Posterior vena cava (tissue), 2 donors: ENCODE results near the gene PRDM15. TPM values are rescaled to one million over a fixed set of nuclear protein-coding genes. Genes with fewer than 3 reads are reported as not detected.

Experiments used
- DNase-seq: peaks from one replicate; pipeline ENCODE4 v3.0.0-alpha.2; 2020; ENCODE audit warnings: low spot score
- intact Hi-C, 2 donors: fragments of 100-400 bp; cut with DNase I; formaldehyde crosslinking; loops; one replicate each; pipeline versions ENCODE4 v1.14.1 to v1.14.2; 2022 to 2023
- total RNA-seq, 2 donors: library from RNA; stranded (reverse); fragmentation: NEBNext Ultra II Directional; extraction: Animal tissue kit (Norgen Biotek cat#: 25700); gene quantifications; one replicate each; pipeline ENCODE4 v1.2.1, GENCODE V29; 2021
- donor health status: DM: yes; HTN: yes; CAD: no.
- donor health status: DM: yes; HTN: yes; CAD: no.

The PRDM15 gene
- total RNA-seq, 2 donors from 2014 or later, result 2.9 to 5.0 TPM

- peak; percentile 52 for DNase-seq
- intact Hi-C loops, result no loop called here
Observed at GRCh38 chr21:41914358-41914757, 35.2 kb upstream of the PRDM15 start.

DNA sequence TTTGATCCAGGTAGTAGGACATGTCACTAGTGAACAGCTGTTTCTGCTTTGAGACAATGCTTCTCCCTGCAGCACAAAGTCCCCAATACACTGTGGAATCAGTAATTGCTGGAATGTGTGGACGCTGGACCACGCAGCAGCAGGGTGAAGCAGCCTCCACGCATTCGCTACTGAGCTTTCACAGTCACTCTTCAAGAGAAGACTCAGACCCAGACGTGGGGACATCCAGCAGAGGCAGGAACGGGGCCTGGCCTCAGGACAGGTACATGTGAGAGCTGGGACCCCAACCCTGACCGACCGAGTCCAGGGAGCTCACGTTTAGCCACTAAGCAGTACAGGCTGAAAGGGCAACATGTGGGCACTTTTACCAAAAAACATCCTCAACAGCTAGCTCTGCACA, 34.1 kb upstream of the PRDM15 start:
- DNase-seq, result peak; percentile 58
- intact Hi-C loops, result no loop called here

DNA sequence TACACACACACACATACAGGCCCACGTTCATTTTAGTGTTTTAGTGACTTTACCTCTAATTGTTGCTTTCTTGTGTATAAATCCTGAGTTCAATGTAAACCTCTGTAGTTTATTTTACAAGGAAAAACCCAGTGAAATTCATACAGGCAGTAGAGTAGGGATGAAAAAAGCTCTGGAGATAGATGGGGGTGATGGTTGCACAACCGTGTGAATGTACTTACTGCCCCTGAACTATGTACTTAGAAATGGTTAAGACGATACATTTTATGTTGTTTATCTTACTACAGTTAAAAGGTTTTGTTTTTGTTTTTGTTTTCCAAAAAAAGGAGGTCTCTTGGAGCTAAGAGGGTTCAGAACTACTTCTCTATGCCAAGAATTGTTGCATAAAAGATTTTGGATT, 29.7 kb upstream of the PRDM15 start:
- intact Hi-C loops, result loop anchor here in 1 of 2 donors (5.0 kb wide), 1 partner anchor 738 kb away; no protein-coding TSS in a partner anchor
- no peak for DNase-seq

DNA sequence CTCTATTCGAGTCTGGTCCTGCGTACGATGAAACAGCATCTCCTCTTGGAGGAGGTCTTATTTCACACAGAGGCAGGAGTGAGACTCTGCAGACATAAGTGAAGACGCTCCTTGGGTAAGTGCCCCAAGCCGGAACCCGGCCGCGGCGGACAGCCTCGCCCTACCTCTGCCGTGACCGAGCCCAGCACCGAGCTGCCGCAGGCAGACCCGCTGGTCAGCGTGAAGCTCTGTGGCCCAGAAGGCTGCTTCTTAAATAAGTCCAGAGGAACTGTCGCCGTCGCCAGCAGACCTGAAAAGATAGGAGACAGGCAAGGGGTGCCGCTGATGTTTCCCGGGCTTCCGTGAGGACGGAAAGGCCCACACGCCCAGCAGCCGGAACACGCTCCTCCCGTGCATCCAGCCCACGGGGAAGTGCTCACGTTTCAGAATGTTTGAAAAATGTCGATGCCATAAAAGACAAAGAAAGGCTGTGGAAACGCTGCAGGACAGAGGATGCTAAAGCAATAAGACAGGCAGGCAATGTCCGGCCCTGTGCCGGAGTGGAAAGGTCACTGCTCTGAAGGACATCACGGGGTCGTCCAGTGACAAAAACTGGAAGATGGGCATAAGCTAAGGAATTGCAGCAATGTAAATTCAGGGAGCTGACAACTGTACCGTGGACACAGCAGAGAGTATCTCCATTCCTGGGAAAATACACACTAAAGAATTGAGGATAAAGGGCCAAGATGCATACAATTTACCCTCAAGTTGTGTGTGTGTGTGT, 28.5 kb upstream of the PRDM15 start:
- intact Hi-C loops, result loop anchor here in 1 of 2 donors (5.0 kb wide), 1 partner anchor 740 kb away; no protein-coding TSS in a partner anchor
- DNase-seq, result peak; percentile 78

DNA sequence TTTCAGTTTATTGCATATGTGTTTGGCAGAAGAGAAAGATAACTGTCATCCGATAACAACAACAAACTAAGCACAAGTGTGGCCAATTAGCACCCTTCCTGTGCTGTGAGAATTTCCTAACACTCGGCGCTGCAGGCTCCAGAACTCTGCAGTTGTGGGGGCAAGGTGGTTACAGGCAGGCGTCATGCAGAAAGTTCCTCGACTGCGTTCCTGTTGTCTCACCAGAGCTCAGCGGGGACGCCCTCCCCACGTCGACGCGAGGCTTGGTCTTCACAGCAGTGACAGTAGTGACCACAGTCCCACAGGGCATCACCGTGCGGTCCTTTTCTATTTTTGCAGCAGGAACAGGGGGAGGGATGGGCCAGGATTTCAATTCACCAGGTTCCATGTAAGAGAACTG, 27.6 kb upstream of the PRDM15 start:
- intact Hi-C loops, result loop anchor here in 1 of 2 donors (5.0 kb wide), 1 partner anchor 741 kb away; no protein-coding TSS in a partner anchor
- peak; percentile 49 for DNase-seq

- peak; percentile 59 for DNase-seq
Observed at GRCh38 chr21:41903559-41904351, 24.6 kb upstream of the PRDM15 start.

DNA sequence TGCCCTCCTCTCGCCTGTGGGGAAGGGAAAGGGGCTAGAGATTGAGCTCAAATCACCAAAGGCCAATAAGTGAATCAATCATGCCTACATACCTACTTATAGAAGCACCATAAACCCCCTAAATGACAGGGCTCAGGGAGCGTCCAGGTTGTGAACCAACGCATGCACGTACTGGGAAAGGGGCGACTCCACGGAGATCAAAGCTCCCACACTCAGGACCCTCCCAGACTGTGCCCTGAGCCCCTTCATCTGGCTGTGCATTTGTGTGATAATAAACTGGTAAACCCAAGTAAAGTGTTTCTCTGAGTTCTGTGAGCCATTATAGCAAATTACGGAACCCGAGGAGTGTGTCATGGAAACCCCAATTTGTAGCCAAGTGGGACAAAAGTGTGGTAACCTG, 23.8 kb upstream of the PRDM15 start:
- DNase-seq, result peak; percentile 69
- intact Hi-C loops, result no loop called here

More at GRCh38 chr21:41903559-41904351, 24.6 kb upstream of the PRDM15 start:
- intact Hi-C loops, result no loop called here

DNA sequence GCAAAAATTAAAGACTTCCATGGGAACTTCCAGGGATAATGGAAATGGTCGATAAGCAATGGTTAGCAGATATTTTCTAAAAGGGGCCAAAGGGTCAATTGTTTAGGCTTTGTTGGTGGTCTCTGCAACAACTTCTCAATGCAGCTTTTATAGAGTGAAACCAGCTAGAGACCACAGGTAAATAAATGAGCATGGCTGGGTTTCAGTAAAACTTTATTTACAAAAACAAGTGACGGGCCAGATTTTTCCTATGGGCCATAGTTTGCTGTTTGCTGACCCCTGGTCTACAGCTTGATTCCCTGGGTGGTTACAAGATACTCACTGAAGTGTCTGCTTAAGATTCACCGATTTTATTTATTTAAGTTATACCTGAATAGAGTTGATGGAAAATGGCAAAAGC, 22.6 kb upstream of the PRDM15 start:
- intact Hi-C loops, result no loop called here
- DNase-seq, result no peak

- DNase-seq, result peak; percentile 52
- intact Hi-C loops, result no loop called here
Observed at GRCh38 chr21:41901099-41901498, 22.0 kb upstream of the PRDM15 start.

GRCh38 chr21:41900401-41900800, 21.3 kb upstream of the PRDM15 start:
- intact Hi-C loops, result no loop called here
- DNase-seq, result peak; percentile 28

DNA sequence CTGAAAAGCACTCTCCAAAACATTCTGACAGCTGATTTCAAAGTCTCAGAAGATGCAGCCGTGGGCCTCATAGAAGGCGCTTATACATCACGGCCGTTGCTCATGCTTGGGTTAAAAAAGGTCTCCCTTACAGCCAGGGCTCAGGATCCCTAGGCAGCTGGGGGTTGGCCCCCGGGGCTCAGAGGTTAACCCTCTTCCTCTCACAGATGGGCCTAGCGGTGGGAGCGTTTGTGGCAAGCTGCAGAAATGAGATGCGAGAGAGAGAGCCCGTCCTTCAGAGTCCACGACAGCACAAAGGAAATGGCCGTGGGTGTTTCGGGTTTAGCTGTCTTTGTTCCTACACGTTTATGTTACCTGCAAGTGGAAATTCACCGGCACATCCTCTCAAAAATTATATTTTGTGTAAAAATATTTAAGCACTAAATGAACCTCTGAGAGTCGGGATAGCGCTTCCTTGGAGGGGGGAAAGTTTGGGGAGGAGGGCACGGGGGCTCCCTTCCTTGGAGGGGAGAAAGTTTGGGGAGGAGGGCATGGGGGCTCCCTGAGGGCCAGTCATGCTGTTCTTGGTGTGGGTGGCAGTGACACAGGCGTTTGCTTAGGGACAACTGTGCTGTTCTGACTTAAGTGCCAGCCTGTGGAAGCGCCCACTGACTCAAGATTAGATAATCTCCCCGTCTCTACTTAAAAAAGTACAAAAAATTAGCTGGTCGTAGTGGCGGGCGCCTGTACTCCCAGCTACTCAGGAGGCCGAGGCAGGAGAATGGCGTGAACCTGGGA, 20.5 kb upstream of the PRDM15 start:
- intact Hi-C loops, result no loop called here
- DNase-seq, result peak; percentile 61

DNA sequence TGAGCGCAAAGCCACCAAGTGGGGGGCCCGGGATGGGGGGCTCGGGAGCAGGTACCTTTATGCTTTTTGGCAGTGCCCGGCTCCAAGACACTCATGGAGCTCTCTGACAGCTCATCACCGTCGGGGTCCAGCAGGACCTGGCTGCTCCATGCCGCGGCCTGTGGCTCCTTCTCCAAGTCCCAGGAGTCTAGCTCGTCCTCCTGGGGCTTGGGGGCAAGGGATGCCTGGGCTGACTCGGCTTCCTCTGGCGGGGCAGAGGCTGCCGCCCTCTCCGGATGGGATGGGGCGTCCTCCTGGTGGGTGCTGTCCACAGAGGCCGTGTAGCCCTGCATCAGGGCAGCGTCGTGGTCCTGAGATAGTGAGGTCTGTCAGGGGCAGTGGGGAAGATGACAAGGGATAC, 19.9 kb upstream of the PRDM15 start:
- peak; percentile 69 for DNase-seq
- intact Hi-C loops, result no loop called here

GRCh38 chr21:41897700-41898099, 18.6 kb upstream of the PRDM15 start:
- peak; percentile 57 for DNase-seq

DNA sequence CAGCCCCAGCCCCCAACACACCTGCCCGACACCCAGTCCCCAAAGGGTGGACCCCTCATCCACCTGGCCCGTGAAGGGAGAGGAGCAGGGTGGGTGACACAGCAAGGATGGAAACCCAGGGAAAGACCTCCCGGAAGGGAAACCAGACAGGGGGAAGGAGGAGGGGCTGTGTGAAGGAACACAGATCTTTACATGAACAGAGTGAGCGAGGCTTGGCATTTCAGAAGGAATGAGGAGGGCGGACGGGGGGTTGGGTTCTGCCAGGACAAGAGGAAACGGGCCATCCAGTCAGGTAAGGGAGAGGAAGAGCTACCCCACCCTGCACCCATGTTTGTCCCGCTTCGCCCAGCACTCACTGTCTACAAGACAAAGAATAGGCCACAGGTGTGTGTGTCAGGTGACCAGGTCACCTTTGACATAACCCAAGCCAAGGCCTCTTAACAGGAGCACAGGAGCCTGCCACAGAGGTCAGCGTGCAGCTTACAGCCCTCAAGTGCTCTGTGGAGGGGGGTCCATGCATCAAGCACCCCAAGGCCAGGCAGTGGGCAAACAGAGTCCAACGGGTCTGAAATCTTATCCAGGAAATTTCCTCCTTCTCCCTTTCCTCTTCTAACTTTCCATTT, 18.0 kb upstream of the PRDM15 start:
- intact Hi-C loops, result no loop called here
- DNase-seq, result peak; percentile 53

More at GRCh38 chr21:41897700-41898099, 18.6 kb upstream of the PRDM15 start:
- intact Hi-C loops, result no loop called here

- DNase-seq, result peak; percentile 59
Observed at GRCh38 chr21:41895643-41896493, 16.7 kb upstream of the PRDM15 start.

GRCh38 chr21:41894922-41895557, 15.9 kb upstream of the PRDM15 start:
- DNase-seq, result peak; percentile 37
- intact Hi-C loops, result no loop called here

More at GRCh38 chr21:41895643-41896493, 16.7 kb upstream of the PRDM15 start:
- intact Hi-C loops, result no loop called here

GRCh38 chr21:41894511-41894910, 15.4 kb upstream of the PRDM15 start:
- DNase-seq, result peak; percentile 58
- intact Hi-C loops, result no loop called here

- peak; percentile 70 for DNase-seq
- intact Hi-C loops, result no loop called here
Observed at GRCh38 chr21:41892726-41893125, 13.6 kb upstream of the PRDM15 start.
